HEK293 (cell line): ENCODE data around the gene INSYN2B.

ENCODE experiments used
- CTCF ChIA-PET: fragments of 350-600 bp; formaldehyde crosslinking; extraction: SDS; loops from one replicate; lab custom pipeline; 2021; ENCODE audit warnings: antibody characterized with exemption; lab: Yijun Ruan, JAX
- POLR2A ChIA-PET: fragments of 300-600 bp; formaldehyde crosslinking; extraction: SDS; loops from one replicate; lab custom pipeline; 2020; ENCODE audit warnings: antibody characterized with exemption, inconsistent platforms; lab: Yijun Ruan, JAX
- H3K27ac ChIP-seq: fragments of 200-500 bp; sonication (Bioruptor generic); 2 replicates; pipeline ENCODE4 v1.5.1; 2014; ENCODE audit warnings: low read depth, low read length, control low read depth, inconsistent platforms; ENCODE audit errors: extremely low read depth
- H3K36me3 ChIP-seq, 2 experiments: fragments of 200-500 bp in 1 of 2; sonication (Bioruptor generic) in 1 of 2; 1 replicate in 1 of 2; 2 replicates in 1 of 2; pipeline ENCODE4 v1.5.1; 2014 to 2017; ENCODE audit warnings: inconsistent platforms in 2 of 2, low read length in 2 of 2; ENCODE audit not compliant: control insufficient read depth in 2 of 2, insufficient read depth in 1 of 2
- H3K4me1 ChIP-seq: fragments of 200-500 bp; sonication (Bioruptor generic); 2 replicates; pipeline ENCODE4 v1.5.1; 2014; ENCODE audit warnings: mild to moderate bottlenecking, low read length, inconsistent platforms; ENCODE audit not compliant: control insufficient read depth, insufficient read depth
- H3K4me3 ChIP-seq: 2 replicates; pipeline ENCODE4 v1.5.1; 2011; ENCODE audit warnings: low read depth, mild to moderate bottlenecking, control low read depth, low read length, moderate library complexity
- H3K9me3 ChIP-seq: fragments of 200-500 bp; sonication (Bioruptor generic); 2 replicates; pipeline ENCODE4 v1.5.1; 2014; ENCODE audit warnings: low read depth, low read length, inconsistent platforms; ENCODE audit not compliant: control insufficient read depth, insufficient read depth
- FEZF1 ChIP-seq: fragments of 450-650 bp; formaldehyde crosslinking; IDR thresholded peaks from 2 replicates; pipeline ENCODE4 v1.5.1; 2016; ENCODE audit warnings: missing biosample characterization, missing genetic modification characterization
- GLI2 ChIP-seq: fragments of 450-650 bp; formaldehyde crosslinking; IDR thresholded peaks from 2 replicates; pipeline ENCODE4; 2017; ENCODE audit warnings: missing biosample characterization, missing genetic modification characterization, low read depth, borderline replicate concordance
- HOXD13 ChIP-seq: sonication (generic); formaldehyde crosslinking; IDR thresholded peaks from 2 replicates; pipeline ENCODE4 v1.8.0; 2022; ENCODE audit warnings: missing genetic modification reagents, borderline replicate concordance
- KLF10 ChIP-seq: fragments of 450-650 bp; IDR thresholded peaks from 2 replicates; pipeline ENCODE4 v1.5.1; 2018; ENCODE audit warnings: missing biosample characterization, mild to moderate bottlenecking, missing genetic modification characterization
- KLF9 ChIP-seq: fragments of 450-650 bp; formaldehyde crosslinking; IDR thresholded peaks from 2 replicates; pipeline ENCODE4 v1.5.1; 2016; ENCODE audit warnings: missing biosample characterization, missing genetic modification characterization, low read depth
- OSR2 ChIP-seq: fragments of 450-650 bp; formaldehyde crosslinking; IDR thresholded peaks from 2 replicates; pipeline ENCODE4 v1.5.1; 2016; ENCODE audit warnings: missing biosample characterization, missing genetic modification characterization
- REPIN1 ChIP-seq: fragments of 450-650 bp; formaldehyde crosslinking; IDR thresholded peaks from 2 replicates; pipeline ENCODE4 v1.5.1; 2017; ENCODE audit warnings: missing biosample characterization, missing genetic modification characterization, low read depth
- SCRT2 ChIP-seq: fragments of 450-650 bp; formaldehyde crosslinking; IDR thresholded peaks from 2 replicates; pipeline ENCODE4 v1.5.1; 2016; ENCODE audit warnings: missing biosample characterization, missing genetic modification characterization
- ZIC2 ChIP-seq: fragments of 450-650 bp; formaldehyde crosslinking; IDR thresholded peaks from 2 replicates; pipeline ENCODE4 v1.5.1; 2016; ENCODE audit warnings: missing biosample characterization, missing genetic modification characterization
- ZNF138 ChIP-seq: fragments of 450-650 bp; formaldehyde crosslinking; IDR thresholded peaks from 2 replicates; pipeline ENCODE4 v1.5.1; 2016; ENCODE audit warnings: missing biosample characterization, missing genetic modification characterization, borderline replicate concordance
- ZNF202 ChIP-seq: fragments of 450-650 bp; formaldehyde crosslinking; IDR thresholded peaks from 2 replicates; pipeline ENCODE4 v1.5.1; 2016; ENCODE audit warnings: missing biosample characterization, missing genetic modification characterization, borderline replicate concordance
- ZNF426 ChIP-seq: fragments of 450-650 bp; formaldehyde crosslinking; IDR thresholded peaks from 2 replicates; pipeline ENCODE4 v1.5.1; 2017; ENCODE audit warnings: missing biosample characterization, missing genetic modification characterization, mild to moderate bottlenecking, inconsistent platforms, moderate library complexity
- ZNF629 ChIP-seq: fragments of 450-650 bp; formaldehyde crosslinking; IDR thresholded peaks from 2 replicates; pipeline ENCODE4 v1.5.1; 2017; ENCODE audit warnings: missing biosample characterization, missing genetic modification characterization
- ZNF791 ChIP-seq: fragments of 450-650 bp; formaldehyde crosslinking; IDR thresholded peaks from 2 replicates; pipeline ENCODE4 v1.5.1; 2016; ENCODE audit warnings: missing biosample characterization, missing genetic modification characterization
- TF ChIP-seq, protein P1 (sequence below): fragments of 450-650 bp; formaldehyde crosslinking; IDR thresholded peaks from 2 replicates; pipeline ENCODE4 v1.5.1; 2017; ENCODE audit warnings: missing biosample characterization, missing genetic modification characterization
- TF ChIP-seq, protein P2 (sequence below): fragments of 450-650 bp; formaldehyde crosslinking; IDR thresholded peaks from 2 replicates; pipeline ENCODE4 v1.5.1; 2016; ENCODE audit warnings: missing biosample characterization, missing genetic modification characterization
- TF ChIP-seq, protein P3 (sequence below): fragments of 450-650 bp; IDR thresholded peaks from 2 replicates; pipeline ENCODE4 v1.5.1; 2018; ENCODE audit warnings: missing biosample characterization, missing genetic modification characterization
- TF ChIP-seq, protein P4 (sequence below): fragments of 450-650 bp; formaldehyde crosslinking; IDR thresholded peaks from 2 replicates; pipeline ENCODE4 v1.5.1; 2017; ENCODE audit warnings: missing biosample characterization, missing genetic modification characterization

Gene INSYN2B

DNA sequence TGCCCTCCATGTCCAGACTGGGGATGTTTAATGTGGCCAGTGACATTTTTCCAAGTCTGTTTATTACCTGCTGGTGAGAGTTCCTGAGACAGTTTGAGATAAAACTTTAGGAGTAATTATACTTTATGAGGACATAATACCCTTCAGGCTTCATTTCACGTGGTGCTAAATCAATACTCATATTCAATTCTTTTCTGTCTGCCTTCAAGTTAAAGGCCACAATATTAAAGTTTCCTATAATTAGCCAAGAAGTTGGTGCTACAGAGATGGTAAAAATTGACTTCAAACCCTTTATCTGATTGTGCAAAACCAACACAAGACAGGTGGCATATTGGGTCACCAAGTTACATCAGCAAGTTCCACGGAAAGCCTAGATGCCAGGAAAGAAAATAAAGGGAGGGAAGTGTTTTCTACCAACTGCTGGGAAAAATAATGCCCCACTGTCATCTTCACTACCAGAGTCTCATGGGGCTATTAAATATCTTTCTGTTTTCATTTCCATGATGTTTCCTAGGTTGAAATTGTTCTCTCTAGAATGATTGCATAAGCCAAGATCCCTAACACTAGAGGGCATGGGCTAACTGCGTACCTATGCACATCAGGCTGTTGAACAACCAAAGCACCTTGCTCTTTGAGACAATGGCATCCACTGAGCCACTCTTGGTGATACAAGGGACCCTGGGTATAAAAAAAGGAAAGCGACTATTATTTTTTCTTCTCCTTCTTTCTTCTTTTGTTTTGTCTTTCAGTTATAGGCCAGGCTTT, 68.7 kb downstream of the INSYN2B start (continued):
- TF ChIP-seq KLF9 (tag by site-specific recombination) (no peak), ZNF202 (tag by site-specific recombination) (no peak), ZNF629 (tag by site-specific recombination) (0 out of 2 replicates have a peak, but pooled peaks have one; percentile 18), ZNF138 (no peak), OSR2 (tag by site-specific recombination) (peak; percentile 57; the same call in 1 of the 2 replicates), REPIN1 (no peak), HOXD13 (CRISPR knock-in tag) (no peak), ZNF426 (tag by site-specific recombination) (no peak), GLI2 (tag by site-specific recombination) (no peak), ZNF791 (no peak)
- TF ChIP-seq, protein P1, sequence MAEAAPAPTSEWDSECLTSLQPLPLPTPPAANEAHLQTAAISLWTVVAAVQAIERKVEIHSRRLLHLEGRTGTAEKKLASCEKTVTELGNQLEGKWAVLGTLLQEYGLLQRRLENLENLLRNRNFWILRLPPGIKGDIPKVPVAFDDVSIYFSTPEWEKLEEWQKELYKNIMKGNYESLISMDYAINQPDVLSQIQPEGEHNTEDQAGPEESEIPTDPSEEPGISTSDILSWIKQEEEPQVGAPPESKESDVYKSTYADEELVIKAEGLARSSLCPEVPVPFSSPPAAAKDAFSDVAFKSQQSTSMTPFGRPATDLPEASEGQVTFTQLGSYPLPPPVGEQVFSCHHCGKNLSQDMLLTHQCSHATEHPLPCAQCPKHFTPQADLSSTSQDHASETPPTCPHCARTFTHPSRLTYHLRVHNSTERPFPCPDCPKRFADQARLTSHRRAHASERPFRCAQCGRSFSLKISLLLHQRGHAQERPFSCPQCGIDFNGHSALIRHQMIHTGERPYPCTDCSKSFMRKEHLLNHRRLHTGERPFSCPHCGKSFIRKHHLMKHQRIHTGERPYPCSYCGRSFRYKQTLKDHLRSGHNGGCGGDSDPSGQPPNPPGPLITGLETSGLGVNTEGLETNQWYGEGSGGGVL (tag by site-specific recombination): 0 out of 2 replicates have a peak, but pooled peaks have one; percentile 28
- TF ChIP-seq, protein P2, sequence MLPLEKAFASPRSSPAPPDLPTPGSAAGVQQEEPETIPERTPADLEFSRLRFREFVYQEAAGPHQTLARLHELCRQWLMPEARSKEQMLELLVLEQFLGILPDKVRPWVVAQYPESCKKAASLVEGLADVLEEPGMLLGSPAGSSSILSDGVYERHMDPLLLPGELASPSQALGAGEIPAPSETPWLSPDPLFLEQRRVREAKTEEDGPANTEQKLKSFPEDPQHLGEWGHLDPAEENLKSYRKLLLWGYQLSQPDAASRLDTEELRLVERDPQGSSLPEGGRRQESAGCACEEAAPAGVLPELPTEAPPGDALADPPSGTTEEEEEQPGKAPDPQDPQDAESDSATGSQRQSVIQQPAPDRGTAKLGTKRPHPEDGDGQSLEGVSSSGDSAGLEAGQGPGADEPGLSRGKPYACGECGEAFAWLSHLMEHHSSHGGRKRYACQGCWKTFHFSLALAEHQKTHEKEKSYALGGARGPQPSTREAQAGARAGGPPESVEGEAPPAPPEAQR (tag by site-specific recombination): no peak
- TF ChIP-seq, protein P3, sequence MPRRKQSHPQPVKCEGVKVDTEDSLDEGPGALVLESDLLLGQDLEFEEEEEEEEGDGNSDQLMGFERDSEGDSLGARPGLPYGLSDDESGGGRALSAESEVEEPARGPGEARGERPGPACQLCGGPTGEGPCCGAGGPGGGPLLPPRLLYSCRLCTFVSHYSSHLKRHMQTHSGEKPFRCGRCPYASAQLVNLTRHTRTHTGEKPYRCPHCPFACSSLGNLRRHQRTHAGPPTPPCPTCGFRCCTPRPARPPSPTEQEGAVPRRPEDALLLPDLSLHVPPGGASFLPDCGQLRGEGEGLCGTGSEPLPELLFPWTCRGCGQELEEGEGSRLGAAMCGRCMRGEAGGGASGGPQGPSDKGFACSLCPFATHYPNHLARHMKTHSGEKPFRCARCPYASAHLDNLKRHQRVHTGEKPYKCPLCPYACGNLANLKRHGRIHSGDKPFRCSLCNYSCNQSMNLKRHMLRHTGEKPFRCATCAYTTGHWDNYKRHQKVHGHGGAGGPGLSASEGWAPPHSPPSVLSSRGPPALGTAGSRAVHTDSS (tag by site-specific recombination): no peak

DNA sequence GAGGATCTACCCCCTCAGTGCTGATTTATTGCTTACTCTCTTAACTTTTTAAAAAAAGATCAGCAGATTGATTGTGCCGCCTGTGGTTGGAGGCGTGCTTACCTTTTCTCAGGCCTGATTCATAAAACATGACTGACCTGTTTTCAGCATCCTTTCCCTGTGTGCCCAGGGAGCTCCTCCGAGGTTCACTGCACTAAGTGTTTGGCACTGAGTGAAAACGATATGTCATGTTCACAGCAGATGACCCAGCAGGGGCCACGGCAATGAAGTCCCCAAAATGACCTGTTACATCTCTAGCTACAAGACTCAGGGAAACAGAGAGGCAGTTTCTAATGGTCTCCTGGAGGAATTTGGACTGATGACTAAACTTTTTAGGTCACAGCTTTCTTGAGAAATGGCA, 69.9 kb downstream of the INSYN2B start:
- H3K4me1 ChIP-seq: no peaks in the 10 kb centered on the region
- no peak overlapping the region for H3K27ac ChIP-seq
- CTCF ChIA-PET: interaction anchor here (1.9 kb wide), 1 partner anchor 70 kb away, joined by 6 read pairs; the partner anchor contains the start of gene INSYN2B
- H3K36me3 ChIP-seq: no peaks in the 10 kb centered on the region
- no peaks in the 10 kb centered on the region for H3K9me3 ChIP-seq
- peak; percentile 94 for TF ChIP-seq ZIC2 (tag by site-specific recombination)
- TF ChIP-seq KLF10 (tag by site-specific recombination): no peak
- peak; percentile 78 for TF ChIP-seq SCRT2 (tag by site-specific recombination)
- peak; percentile 91 for TF ChIP-seq FEZF1
- TF ChIP-seq, protein P4, sequence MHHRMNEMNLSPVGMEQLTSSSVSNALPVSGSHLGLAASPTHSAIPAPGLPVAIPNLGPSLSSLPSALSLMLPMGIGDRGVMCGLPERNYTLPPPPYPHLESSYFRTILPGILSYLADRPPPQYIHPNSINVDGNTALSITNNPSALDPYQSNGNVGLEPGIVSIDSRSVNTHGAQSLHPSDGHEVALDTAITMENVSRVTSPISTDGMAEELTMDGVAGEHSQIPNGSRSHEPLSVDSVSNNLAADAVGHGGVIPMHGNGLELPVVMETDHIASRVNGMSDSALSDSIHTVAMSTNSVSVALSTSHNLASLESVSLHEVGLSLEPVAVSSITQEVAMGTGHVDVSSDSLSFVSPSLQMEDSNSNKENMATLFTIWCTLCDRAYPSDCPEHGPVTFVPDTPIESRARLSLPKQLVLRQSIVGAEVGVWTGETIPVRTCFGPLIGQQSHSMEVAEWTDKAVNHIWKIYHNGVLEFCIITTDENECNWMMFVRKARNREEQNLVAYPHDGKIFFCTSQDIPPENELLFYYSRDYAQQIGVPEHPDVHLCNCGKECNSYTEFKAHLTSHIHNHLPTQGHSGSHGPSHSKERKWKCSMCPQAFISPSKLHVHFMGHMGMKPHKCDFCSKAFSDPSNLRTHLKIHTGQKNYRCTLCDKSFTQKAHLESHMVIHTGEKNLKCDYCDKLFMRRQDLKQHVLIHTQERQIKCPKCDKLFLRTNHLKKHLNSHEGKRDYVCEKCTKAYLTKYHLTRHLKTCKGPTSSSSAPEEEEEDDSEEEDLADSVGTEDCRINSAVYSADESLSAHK: peak; percentile 86
- TF ChIP-seq, all 188 proteins: peak for 4
- POLR2A ChIA-PET: no interaction called here
- no peak overlapping the region for H3K4me3 ChIP-seq
